ENCODE results near the gene TRAPPC5.

Gene TRAPPC5

DNA sequence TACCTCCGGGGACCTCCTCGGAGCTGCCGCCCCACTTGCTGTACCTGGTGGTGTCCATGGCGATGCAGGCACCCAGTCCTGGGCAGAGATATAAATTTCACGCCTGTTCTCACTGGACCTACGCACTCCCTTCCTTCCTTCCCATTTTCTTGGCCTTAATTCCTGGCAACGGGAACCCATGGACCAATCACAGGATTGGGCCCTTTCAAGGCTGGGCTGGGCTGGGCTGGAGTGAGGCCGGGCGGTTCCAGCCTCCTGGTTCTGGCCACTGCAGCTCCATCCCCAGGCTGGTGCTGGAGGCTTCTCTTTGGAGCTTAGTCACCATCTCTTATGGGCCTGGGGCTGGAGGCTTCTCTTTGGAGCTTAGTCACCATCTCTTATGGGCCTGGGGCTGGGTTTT, 51.4 kb downstream of the TRAPPC5 start, which contains the start of gene CLEC4G:
Gene CLEC4G, minus strand, starts transcription at position 66 of the 400 bp plus-strand sequence. Its CDS starts 8 bp downstream, at position 58.
- no peak for DNase-seq (ENCODE audit: low spot score)

- no peak for DNase-seq (ENCODE audit: low spot score)
These were observed 52.7 kb downstream of the TRAPPC5 start for GRCh38 chr19:7733376-7733775.

GRCh38 chr19:7734220-7735203, 53.9 kb downstream of the TRAPPC5 start:
- DNase-seq (ENCODE audit: low spot score): no peak

DNA sequence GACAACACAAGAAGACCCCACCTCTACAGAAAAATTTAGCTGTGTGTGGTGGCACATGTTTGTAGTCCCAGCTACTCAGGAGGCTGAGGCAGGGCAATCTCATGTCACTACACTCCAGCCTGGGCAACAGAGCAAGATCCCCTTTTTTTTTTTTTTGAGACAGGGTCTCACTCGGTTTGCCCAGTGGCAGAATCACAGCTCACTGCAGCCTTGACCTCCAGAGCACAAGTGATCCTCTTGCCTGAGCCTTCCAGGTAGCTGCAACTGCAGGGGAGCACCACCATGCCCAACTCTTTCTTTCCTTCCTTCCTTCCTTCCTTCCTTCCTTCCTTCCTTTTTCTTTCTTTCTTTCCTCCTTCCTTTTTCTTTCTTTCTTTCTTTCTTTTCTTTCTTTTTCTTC, 55.5 kb downstream of the TRAPPC5 start:
- no peak for DNase-seq (ENCODE audit: low spot score)

DNA sequence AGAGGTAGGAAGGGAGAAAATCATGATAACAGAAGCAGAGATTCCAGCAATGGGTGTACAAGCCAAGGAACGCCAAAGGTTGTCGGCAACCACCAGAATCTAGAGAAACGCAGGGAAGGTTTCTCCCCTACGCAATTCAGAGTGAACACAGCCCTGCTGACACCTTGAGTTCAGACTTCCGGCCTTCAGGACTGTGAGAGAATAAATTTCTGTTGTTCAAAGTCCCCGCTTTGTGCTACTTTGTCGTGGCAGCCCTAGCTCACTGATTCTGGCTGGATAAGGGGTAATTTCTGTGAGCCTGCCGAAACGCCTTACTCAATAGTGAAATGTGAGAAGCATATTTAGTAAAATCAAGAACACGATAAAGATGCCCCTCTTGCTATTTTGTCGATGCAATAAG, 56.6 kb downstream of the TRAPPC5 start:
- DNase-seq (ENCODE audit: low spot score): no peak
